ENCODE measurements around the gene TASL.
A peak's percentile ranks its signal among the peaks of the same experiment; 100 is the strongest.
"Not testable (repeated sequence)": the region's sequence is repeated elsewhere in the genome, so short reads cannot be mapped to it uniquely, and the experiment has no call there.

TASL gene

GRCh38 chrX:30576881-30577280 is 685 bp downstream of the TASL start:
- no peak for DNase-seq (ENCODE audit: low read depth)

GRCh38 chrX:30573125-30573524 is 4.4 kb downstream of the TASL start:
- DNase-seq (ENCODE audit: low read depth), result no peak

- no peak for DNase-seq (ENCODE audit: low read depth)
Measured at GRCh38 chrX:30572678-30573077, 4.9 kb downstream of the TASL start.

GRCh38 chrX:30572004-30572403 is 5.6 kb downstream of the TASL start:
- no peak for DNase-seq (ENCODE audit: low read depth)

- DNase-seq (ENCODE audit: low read depth), result peak; percentile 47
Measured at GRCh38 chrX:30570505-30570904, 7.1 kb downstream of the TASL start.

GRCh38 chrX:30568136-30568535 is 9.4 kb downstream of the TASL start:
- peak; percentile 70 for DNase-seq (ENCODE audit: low read depth)

GRCh38 chrX:30563070-30563469 is 14.5 kb downstream of the TASL start:
- DNase-seq (ENCODE audit: low read depth), result not testable (repeated sequence)

- no peak for DNase-seq (ENCODE audit: low read depth)
Measured at GRCh38 chrX:30561191-30561590, 16.4 kb downstream of the TASL start.

- DNase-seq (ENCODE audit: low read depth), result no peak
Measured at GRCh38 chrX:30538271-30538670, 39.3 kb downstream of the TASL start.

- DNase-seq (ENCODE audit: low read depth), result no peak
Measured at GRCh38 chrX:30533835-30534234, 43.7 kb downstream of the TASL start.

- DNase-seq (ENCODE audit: low read depth), result peak; percentile 37
Measured at GRCh38 chrX:30533266-30533665, 44.3 kb downstream of the TASL start.

- peak; percentile 57 for DNase-seq (ENCODE audit: low read depth)
Measured at GRCh38 chrX:30530606-30531005, 47.0 kb downstream of the TASL start.

- no peak for DNase-seq (ENCODE audit: low read depth)
Measured at GRCh38 chrX:30525732-30526131, 51.8 kb downstream of the TASL start.

GRCh38 chrX:30521440-30522182 is 56.0 kb downstream of the TASL start:
- DNase-seq (ENCODE audit: low read depth), result peak; percentile 79

- DNase-seq (ENCODE audit: low read depth), result peak; percentile 7
Measured at GRCh38 chrX:30513284-30513683, 64.3 kb downstream of the TASL start.
